NCI-H748 (cell line): Measurements from ENCODE around the gene GTF2A1L.
"Not testable (repeated sequence)": the region's sequence is repeated elsewhere in the genome, so short reads cannot be mapped to it uniquely, and the experiment has no call there.

Source experiments
- DNase-seq: peaks from one replicate; lab custom pipeline; 2025; ENCODE audit not compliant: unreplicated experiment; lab: John Stamatoyannopoulos, UW

The GTF2A1L gene

GRCh38 chr2:48605482-48606175 lies 12.0 kb upstream of the GTF2A1L start:
- DNase-seq: no peak

GRCh38 chr2:48607307-48608014 lies 10.2 kb upstream of the GTF2A1L start:
- DNase-seq: no peak

GRCh38 chr2:48613211-48613610 lies 4.4 kb upstream of the GTF2A1L start:
- DNase-seq: no peak

GRCh38 chr2:48614581-48614980 lies 3.1 kb upstream of the GTF2A1L start:
- DNase-seq: not testable (repeated sequence)

GRCh38 chr2:48619526-48619925 lies 1.9 kb downstream of the GTF2A1L start:
- no peak for DNase-seq

GRCh38 chr2:48620604-48621003 lies 2.9 kb downstream of the GTF2A1L start:
- DNase-seq: no peak

GRCh38 chr2:48622691-48623090 lies 5.0 kb downstream of the GTF2A1L start:
- peak; percentile 12 for DNase-seq

- no peak for DNase-seq
Observed at GRCh38 chr2:48624696-48625095, 7.0 kb downstream of the GTF2A1L start.

GRCh38 chr2:48626047-48626446 lies 8.4 kb downstream of the GTF2A1L start:
- DNase-seq: no peak

GRCh38 chr2:48633143-48633542 lies 15.5 kb downstream of the GTF2A1L start:
- no peak for DNase-seq

GRCh38 chr2:48635786-48636185 lies 18.1 kb downstream of the GTF2A1L start:
- DNase-seq: no peak

GRCh38 chr2:48638261-48638660 lies 20.6 kb downstream of the GTF2A1L start:
- no peak for DNase-seq

GRCh38 chr2:48651158-48651790 lies 33.6 kb downstream of the GTF2A1L start:
- DNase-seq: no peak

GRCh38 chr2:48668992-48669391 lies 51.3 kb downstream of the GTF2A1L start:
- no peak for DNase-seq

GRCh38 chr2:48673581-48673980 lies 55.9 kb downstream of the GTF2A1L start:
- DNase-seq: no peak

GRCh38 chr2:48674933-48675332 lies 57.3 kb downstream of the GTF2A1L start:
- no peak for DNase-seq

GRCh38 chr2:48677450-48677849 lies 59.8 kb downstream of the GTF2A1L start:
- DNase-seq: no peak

GRCh38 chr2:48685126-48685525 lies 67.5 kb downstream of the GTF2A1L start:
- DNase-seq: no peak

- no peak for DNase-seq
Observed at GRCh38 chr2:48691935-48692691, 74.5 kb downstream of the GTF2A1L start.

GRCh38 chr2:48693066-48693465 lies 75.4 kb downstream of the GTF2A1L start:
- DNase-seq: no peak

- no peak for DNase-seq
Observed at GRCh38 chr2:48693645-48694044, 76.0 kb downstream of the GTF2A1L start.
